ENCODE data around the gene CLTA.
A peak's percentile ranks its signal among the peaks of the same experiment; 100 is the strongest.

The CLTA gene

GRCh38 chr9:36190388-36191289, at the start of gene CLTA:
Gene CLTA, plus strand, starts transcription at chr9:36190921. Its CDS starts 136 bp downstream, at chr9:36191057.
- DNase-seq, result peak; percentile 98 to 99

- DNase-seq, result no peak
Measured at GRCh38 chr9:36141288-36141687, 49.4 kb upstream of the CLTA start.

- no peak for DNase-seq
Measured at GRCh38 chr9:36141761-36142160, 49.0 kb upstream of the CLTA start.

- DNase-seq, result peak; percentile 28 to 30
Measured at GRCh38 chr9:36142510-36143244, 48.0 kb upstream of the CLTA start.

GRCh38 chr9:36143245-36143641, 47.5 kb upstream of the CLTA start:
- DNase-seq, result no peak

- DNase-seq, result peak; percentile 20 to 25
Measured at GRCh38 chr9:36144309-36145232, 46.1 kb upstream of the CLTA start.

GRCh38 chr9:36145970-36146369, 44.8 kb upstream of the CLTA start:
- no peak for DNase-seq

GRCh38 chr9:36146651-36147050, 44.1 kb upstream of the CLTA start:
- DNase-seq, result no peak

GRCh38 chr9:36147441-36148175, 43.1 kb upstream of the CLTA start:
- DNase-seq, result no peak

GRCh38 chr9:36148311-36149051, 42.2 kb upstream of the CLTA start:
- peak; percentile 9 to 25 for DNase-seq

- DNase-seq, result no peak
Measured at GRCh38 chr9:36149197-36149596, 41.5 kb upstream of the CLTA start.

GRCh38 chr9:36150574-36151315, 40.0 kb upstream of the CLTA start:
- DNase-seq, result peak; percentile 25 to 27

GRCh38 chr9:36151316-36152210, 39.2 kb upstream of the CLTA start:
- peak; percentile 80 to 87 for DNase-seq

- no peak for DNase-seq
Measured at GRCh38 chr9:36152741-36153438, 37.8 kb upstream of the CLTA start.

GRCh38 chr9:36153746-36154145, 37.0 kb upstream of the CLTA start:
- no peak for DNase-seq

GRCh38 chr9:36154331-36154952, 36.3 kb upstream of the CLTA start:
- DNase-seq, result peak; percentile 69 to 83

- no peak for DNase-seq
Measured at GRCh38 chr9:36156116-36156515, 34.6 kb upstream of the CLTA start.

GRCh38 chr9:36158122-36158521, 32.6 kb upstream of the CLTA start:
- peak; percentile 33 to 56 for DNase-seq
